ENCODE results near the gene PPARD. TPM values are rescaled to one million over a fixed set of nuclear protein-coding genes. Genes with fewer than 3 reads are reported as not detected.

The PPARD gene
- total and polyA plus RNA-seq, 2 of the 13 experiments (the other 11 are each of a cell fraction or from before 2014, with no cell fraction given), result 6.1 to 13.3 TPM

- TF ChIP-seq ZNF143 (CRISPR knock-in tag; IDR thresholded peaks at IDR 0.05) (no peak), ERF (CRISPR knock-in tag; IDR thresholded peaks at IDR 0.05) (peak; percentile 97), SP4 (CRISPR knock-in tag; IDR thresholded peaks at IDR 0.05) (peak; percentile 64; the same call in 1 of the 2 replicates), FUBP1 (CRISPR knock-in tag; IDR thresholded peaks at IDR 0.05; ENCODE audit: borderline replicate concordance) (peak; percentile 87; the same call in 1 of the 2 replicates), ZNF83 (CRISPR knock-in tag; IDR thresholded peaks at IDR 0.05; ENCODE audit: borderline replicate concordance) (0 out of 2 replicates have a peak, but pooled peaks have one; percentile 3), ZNF614 (CRISPR knock-in tag; IDR thresholded peaks at IDR 0.05; ENCODE audit: borderline replicate concordance) (peak; percentile 82), ZBTB4 (CRISPR knock-in tag; IDR thresholded peaks at IDR 0.05; ENCODE audit: borderline replicate concordance) (peak; percentile 72; the same call in 1 of the 2 replicates), U2AF2 (IDR thresholded peaks at IDR 0.05; ENCODE audit: low read depth, low read length) (no peak), ZNF547 (CRISPR knock-in tag; IDR thresholded peaks at IDR 0.05) (peak; percentile 85), GABPB1 (CRISPR knock-in tag; IDR thresholded peaks at IDR 0.05) (peak; percentile 42; the same call in 1 of the 2 replicates), ZNF691 (CRISPR knock-in tag; IDR thresholded peaks at IDR 0.05; ENCODE audit: borderline replicate concordance, low read depth) (no peak; the same call in 1 of the 2 replicates), ZBTB3 (CRISPR knock-in tag; IDR thresholded peaks at IDR 0.05; ENCODE audit: borderline replicate concordance, low read depth) (no peak; the same call in 1 of the 2 replicates), DMAP1 (CRISPR knock-in tag; IDR thresholded peaks at IDR 0.05) (peak; percentile 63), ZNF777 (CRISPR knock-in tag; IDR thresholded peaks at IDR 0.05) (no peak), ATF6 (CRISPR knock-in tag; conservative IDR thresholded peaks at IDR 0.05) (0 out of 2 replicates have a peak, but pooled peaks have one; percentile 72)
Measured at GRCh38 chr6:35415065-35415891, 72.9 kb downstream of the PPARD start (continued).

Data from HepG2 (cell line).